ENCODE measurements around the gene GCLC. TPM values are rescaled to one million over a fixed set of nuclear protein-coding genes. Genes with fewer than 3 reads are reported as not detected.

Gene GCLC
- total and polyA plus RNA-seq, 9 of the 15 experiments (the other 6 are each of a cell fraction or from before 2014, with no cell fraction given), result 3.9 to 20.0 (median 9.4) TPM

- 24% methylated on average over 12 of the region's 14 CpGs for WGBS (ENCODE audit: insufficient coverage, low coverage, missing lambda C conversion rate)
- CTCF ChIA-PET (ENCODE audit: low intra/inter-chr PET ratio), result no interaction called here
- Histone ChIP-seq H2AFZ (ENCODE audit: low read depth, low read length) (peak overlapping the region; percentile 83), H3K79me2 (ENCODE audit: control insufficient read depth, insufficient read depth, low read length) (no peaks in the 10 kb centered on the region), H3K4me2 (ENCODE audit: insufficient read depth, low read length) (peak overlapping the region; percentile 58), H3K9ac (ENCODE audit: insufficient read depth in 1 of 2, low read depth in 2 of 2, low read length in 2 of 2) (no peak overlapping the region), H4K20me1 (replicated peaks; ENCODE audit: control insufficient read depth, insufficient read depth, low read length) (no peaks in the 10 kb centered on the region), H3K36me3 (ENCODE audit: control insufficient read depth, insufficient read depth, low read length) (no peaks in the 10 kb centered on the region), H3K27ac (ENCODE audit: extremely low read depth, low read depth, low read length) (no peak overlapping the region), H3K9me1 (ENCODE audit: control insufficient read depth, insufficient read depth, low read length) (no peaks in the 10 kb centered on the region), H3K9me3 (replicated peaks; ENCODE audit: control insufficient read depth, insufficient read depth, low read depth, low read length) (no peaks in the 10 kb centered on the region), H3K27me3 (ENCODE audit: control insufficient read depth in 2 of 2, insufficient read depth in 2 of 2, low read length in 2 of 2) (no peaks in the 10 kb centered on the region; a peak in 1 of 5 replicates), H3K4me3 (no peak overlapping the region), H3K4me1 (replicated peaks in 1 of 2; ENCODE audit: control insufficient read depth in 2 of 2, insufficient read depth in 2 of 2, low read length in 2 of 2) (peaks cover 0 to 4% of the 10 kb centered on the region in 2 experiments; a peak in 2 of 5 replicates)
- intact Hi-C loops (cut with micrococcal nuclease), result no loop called here
- ATAC-seq, result peak; percentile 95
- peak; percentile 36 to 62 (median 48) for DNase-seq (ENCODE audit: extremely low read depth in 1 of 4, low spot score in 3 of 4)
- in situ Hi-C loops (cut with MboI), result no loop called here
- POLR2A ChIA-PET, result no interaction called here
- FAIRE-seq, result peak; percentile 74
- BruUV-seq (replicated peaks), result no TSS peak
- TF ChIP-seq ZBTB40 (IDR thresholded peaks at IDR 0.05), result 0 out of 2 replicates have a peak, but pooled peaks have one; percentile 30
- no peak for TF ChIP-seq ZBTB40 (CRISPR knock-in tag; IDR thresholded peaks at IDR 0.05)
- peak in 1 of 2 experiments; percentile 53; a peak in 1 of 4 replicates for TF ChIP-seq SRF (CRISPR knock-in tag; IDR thresholded peaks at IDR 0.05)
- peak; percentile 43; the same call in 1 of the 2 replicates for TF ChIP-seq GABPB1 (CRISPR knock-in tag; IDR thresholded peaks at IDR 0.05)
- peak; percentile 57 for TF ChIP-seq ETV1 (tag; conservative IDR thresholded peaks at IDR 0.05; ENCODE audit: low read depth)
- TF ChIP-seq RHOXF2B (CRISPR knock-in tag; conservative IDR thresholded peaks at IDR 0.05), result no peak
- peak; percentile 49; the same call in 1 of the 2 replicates for TF ChIP-seq GABPA (tag; conservative IDR thresholded peaks at IDR 0.05; ENCODE audit: low read depth)
- TF ChIP-seq E2F6 (IDR thresholded peaks at IDR 0.05; ENCODE audit: borderline replicate concordance in 1 of 2, extremely low read depth in 1 of 2, insufficient read depth in 1 of 2, insufficient read length in 1 of 2, low read depth in 1 of 2, low read length in 1 of 2, poor library complexity in 1 of 2, severe bottlenecking in 1 of 2), result peak; percentile 28 to 69
- TF ChIP-seq KLF13 (tag; IDR thresholded peaks at IDR 0.05; ENCODE audit: borderline replicate concordance, low read depth), result peak; percentile 49; the same call in 1 of the 2 replicates
- no peak for TF ChIP-seq CGGBP1 (CRISPR knock-in tag; IDR thresholded peaks at IDR 0.05)
Observed at GRCh38 chr6:53573299-53573698, 28.4 kb upstream of the GCLC start.

Data from K562 (cell line).